ENCODE data around the gene TAOK3. TPM values are rescaled to one million over a fixed set of nuclear protein-coding genes. Genes with fewer than 3 reads are reported as not detected.
"Not testable (repeated sequence)": the region's sequence is repeated elsewhere in the genome, so short reads cannot be mapped to it uniquely, and the experiment has no call there.

The TAOK3 gene
- 39.3 TPM for total RNA-seq

- Histone ChIP-seq H3K27ac (peak within 1 kb of the TSS; percentile 73 to 95), H3K27me3 (no peaks in the 10 kb centered on the region), H3K9me3 (no peaks in the 10 kb centered on the region), H3K36me3 (no peaks in the 10 kb centered on the region), H3K4me1 (peaks cover 2 to 17% of the 10 kb centered on the region in 2 donors), H3K4me3 (peak within 1 kb of the TSS; percentile 74 to 96)
- DNase-seq (ENCODE audit: low spot score in 2 of 2) = peak; percentile 98 to 100
- no peak for TF ChIP-seq CTCF (IDR thresholded peaks at IDR 0.05)
- intact Hi-C loops (cut with DNase I) = loop anchor here (1.0 to 2.0 kb wide), 4 partner anchors 191 to 356 kb away; partner anchors contain the start of genes PEBP1 and RFC5
Observed at GRCh38 chr12:118372541-118373495, at the start of gene TAOK3. Gene TAOK3 (minus strand): TSS chr12:118372907. CDS start chr12:118255567, 117,340 bp downstream.

GRCh38 chr12:118420673-118421072 is 48.0 kb upstream of the TAOK3 start:
- DNase-seq (ENCODE audit: low spot score in 2 of 2) = no peak

GRCh38 chr12:118418385-118419057 is 45.8 kb upstream of the TAOK3 start:
- intact Hi-C loops (cut with DNase I) = no loop called here
- Histone ChIP-seq H3K4me1 (no peaks in the 10 kb centered on the region), H3K36me3 (peaks cover 29 to 36% of the 10 kb centered on the region in 2 donors), H3K27me3 (no peaks in the 10 kb centered on the region), H3K9me3 (no peaks in the 10 kb centered on the region), H3K27ac (peak overlapping the region in 1 of 2 donors; percentile 70), H3K4me3 (no peak overlapping the region)
- no peak for TF ChIP-seq CTCF (IDR thresholded peaks at IDR 0.05)
- no peak for DNase-seq (ENCODE audit: low spot score in 2 of 2)

More at GRCh38 chr12:118420673-118421072, 48.0 kb upstream of the TAOK3 start:
- H3K27ac ChIP-seq = no peak overlapping the region
- H3K9me3 ChIP-seq = no peaks in the 10 kb centered on the region
- no peaks in the 10 kb centered on the region for H3K4me1 ChIP-seq
- intact Hi-C loops (cut with DNase I) = no loop called here
- H3K4me3 ChIP-seq = no peak overlapping the region
- H3K27me3 ChIP-seq = no peaks in the 10 kb centered on the region
- no peak for TF ChIP-seq CTCF (IDR thresholded peaks at IDR 0.05)
- peaks cover 12 to 15% of the 10 kb centered on the region in 2 donors for H3K36me3 ChIP-seq

GRCh38 chr12:118417942-118418341 is 45.2 kb upstream of the TAOK3 start:
- no peak for TF ChIP-seq CTCF (IDR thresholded peaks at IDR 0.05)
- no peaks in the 10 kb centered on the region for H3K4me1 ChIP-seq
- no peak overlapping the region for H3K4me3 ChIP-seq
- peak overlapping the region in 1 of 2 donors; percentile 70 for H3K27ac ChIP-seq
- intact Hi-C loops (cut with DNase I) = no loop called here
- no peaks in the 10 kb centered on the region for H3K9me3 ChIP-seq
- DNase-seq (ENCODE audit: low spot score in 2 of 2) = no peak
- no peaks in the 10 kb centered on the region for H3K27me3 ChIP-seq
- peaks cover 30 to 41% of the 10 kb centered on the region in 2 donors for H3K36me3 ChIP-seq

GRCh38 chr12:118409834-118410233 is 37.1 kb upstream of the TAOK3 start:
- H3K4me1 ChIP-seq = no peaks in the 10 kb centered on the region
- no peak for DNase-seq (ENCODE audit: low spot score in 2 of 2)
- TF ChIP-seq CTCF (IDR thresholded peaks at IDR 0.05) = no peak
- intact Hi-C loops (cut with DNase I) = loop anchor here (5.0 to 10.0 kb wide), 3 partner anchors 202 to 1135 kb away; no protein-coding TSS in a partner anchor
- peaks cover 59 to 85% of the 10 kb centered on the region in 2 donors for H3K36me3 ChIP-seq
- H3K27me3 ChIP-seq = no peaks in the 10 kb centered on the region
- H3K9me3 ChIP-seq = no peaks in the 10 kb centered on the region
- H3K4me3 ChIP-seq = no peak overlapping the region
- H3K27ac ChIP-seq = no peak overlapping the region

- DNase-seq (ENCODE audit: low spot score in 2 of 2); H3K4me1 ChIP-seq; H3K27ac ChIP-seq; H3K27me3 ChIP-seq; H3K4me3 ChIP-seq; H3K9me3 ChIP-seq: not testable (repeated sequence)
- peaks cover 60 to 78% of the 10 kb centered on the region in 2 donors for H3K36me3 ChIP-seq
- intact Hi-C loops (cut with DNase I) = loop anchor here (5.0 to 10.0 kb wide), 3 partner anchors 204 to 1137 kb away; no protein-coding TSS in a partner anchor
Observed at GRCh38 chr12:118408241-118408640, 35.5 kb upstream of the TAOK3 start.

Measured in ascending aorta (tissue), 2 donors.